GM19438 (cell line): ENCODE measurements around the gene MEGF6.
"Not testable (repeated sequence)": the region's sequence is repeated elsewhere in the genome, so short reads cannot be mapped to it uniquely, and the experiment has no call there.

Source experiments
- ATAC-seq: cut with Tn5 transposase; IDR thresholded peaks from one replicate; pipeline ENCODE4 v1.9.1; 2021; ENCODE audit warnings: low read depth; ENCODE audit not compliant: unreplicated experiment

MEGF6 gene

DNA sequence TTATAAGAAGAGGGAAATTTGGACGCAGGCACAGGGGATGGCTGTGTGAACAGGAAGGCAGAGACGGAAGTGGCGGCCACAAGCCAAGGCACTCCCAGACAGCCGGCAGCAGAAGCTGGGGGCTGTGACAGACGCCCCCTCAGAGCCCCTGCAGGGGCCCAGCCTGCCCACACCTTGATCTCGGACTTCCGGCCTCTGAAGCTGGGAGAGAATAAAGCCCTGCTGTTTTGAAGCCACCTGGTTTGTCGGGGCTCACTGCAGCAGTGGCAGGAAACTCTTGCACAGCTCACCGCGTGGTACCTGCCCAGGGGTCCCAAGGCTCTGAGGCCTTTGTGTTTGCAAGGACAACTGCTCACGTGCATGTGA is 13.7 kb downstream of the MEGF6 start:
- ATAC-seq = no peak

- no peak for ATAC-seq
These were observed 14.4 kb downstream of the MEGF6 start for GRCh38 chr1:3596663-3597598.

DNA sequence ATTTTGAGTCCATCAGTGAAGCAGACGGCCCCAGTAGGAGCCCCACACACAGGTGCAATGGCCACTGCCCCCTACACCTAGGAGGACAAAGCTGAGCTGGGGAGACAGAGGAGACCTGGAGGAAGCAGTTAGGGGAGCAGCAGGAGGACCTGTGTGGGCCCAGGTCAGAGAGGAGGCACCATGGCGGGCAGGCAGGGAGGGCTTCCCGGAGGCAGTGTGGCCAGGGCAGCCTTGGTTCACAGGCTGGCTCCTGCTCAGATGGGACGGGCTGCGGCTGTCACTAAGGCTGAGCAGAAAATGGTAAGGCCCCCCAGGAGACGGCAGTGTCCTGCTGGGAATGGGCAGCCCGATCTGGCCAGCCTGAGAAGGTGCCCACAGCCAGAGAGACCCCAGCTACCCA is 15.4 kb downstream of the MEGF6 start:
- no peak for ATAC-seq

DNA sequence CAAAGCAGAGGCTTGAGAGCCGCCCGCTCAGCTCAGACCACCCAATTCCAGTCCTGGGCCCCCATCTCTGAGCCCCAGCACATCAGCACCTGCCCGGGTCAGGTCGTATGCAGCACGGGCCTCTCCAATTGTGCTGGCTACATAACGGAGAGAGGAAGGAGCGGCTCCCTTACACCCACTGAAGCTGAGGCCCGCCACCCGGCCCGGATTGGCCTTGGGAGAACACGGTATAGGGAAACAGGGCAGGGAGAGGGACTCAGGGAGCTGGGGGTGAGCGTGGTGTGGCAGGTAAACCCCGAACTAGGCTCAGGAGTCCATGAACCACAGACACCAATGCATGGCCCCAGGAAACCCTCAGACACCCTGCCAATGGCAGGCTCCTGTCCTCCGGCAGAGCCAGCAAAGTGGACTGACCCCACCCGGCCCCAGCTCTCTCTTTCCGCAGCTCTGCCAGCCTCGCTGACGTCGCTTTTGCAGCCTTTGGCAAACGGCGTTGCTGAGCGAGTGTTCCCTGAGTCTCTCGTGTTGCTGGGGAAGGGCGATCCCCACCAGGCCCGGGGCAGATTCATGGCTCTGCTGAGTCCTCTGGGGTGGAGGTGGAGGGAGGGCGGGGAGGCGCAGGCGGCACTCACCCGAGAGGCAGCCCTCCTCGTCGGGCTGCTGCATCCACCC is 16.5 kb downstream of the MEGF6 start:
- ATAC-seq = no peak

GRCh38 chr1:3593745-3594144 is 17.6 kb downstream of the MEGF6 start:
- ATAC-seq = no peak

DNA sequence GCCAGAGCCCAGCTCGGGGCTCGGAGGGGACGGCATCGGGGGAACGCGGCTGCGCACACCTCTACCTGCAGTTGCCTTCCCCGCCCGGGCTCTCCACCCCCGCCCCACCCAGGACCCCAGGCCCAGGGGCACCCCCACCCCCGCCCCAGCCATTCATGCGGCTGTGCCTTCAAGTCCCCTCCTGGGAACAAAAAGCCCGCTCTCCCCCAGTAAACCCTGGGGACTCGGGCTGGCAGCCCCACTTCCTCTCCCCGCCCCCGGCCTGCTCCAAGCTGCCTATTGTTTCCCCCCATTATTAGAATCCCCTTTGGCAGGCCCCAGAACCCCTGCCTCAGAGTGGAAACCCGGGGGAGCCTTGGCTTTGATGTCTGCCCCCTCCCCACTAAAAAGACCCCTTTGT is 18.0 kb downstream of the MEGF6 start:
- no peak for ATAC-seq

GRCh38 chr1:3590951-3591865 is 20.1 kb downstream of the MEGF6 start:
- no peak for ATAC-seq

GRCh38 chr1:3590139-3590763 is 21.1 kb downstream of the MEGF6 start:
- no peak for ATAC-seq

- ATAC-seq = no peak
These were observed 22.9 kb downstream of the MEGF6 start for GRCh38 chr1:3588395-3588794.

DNA sequence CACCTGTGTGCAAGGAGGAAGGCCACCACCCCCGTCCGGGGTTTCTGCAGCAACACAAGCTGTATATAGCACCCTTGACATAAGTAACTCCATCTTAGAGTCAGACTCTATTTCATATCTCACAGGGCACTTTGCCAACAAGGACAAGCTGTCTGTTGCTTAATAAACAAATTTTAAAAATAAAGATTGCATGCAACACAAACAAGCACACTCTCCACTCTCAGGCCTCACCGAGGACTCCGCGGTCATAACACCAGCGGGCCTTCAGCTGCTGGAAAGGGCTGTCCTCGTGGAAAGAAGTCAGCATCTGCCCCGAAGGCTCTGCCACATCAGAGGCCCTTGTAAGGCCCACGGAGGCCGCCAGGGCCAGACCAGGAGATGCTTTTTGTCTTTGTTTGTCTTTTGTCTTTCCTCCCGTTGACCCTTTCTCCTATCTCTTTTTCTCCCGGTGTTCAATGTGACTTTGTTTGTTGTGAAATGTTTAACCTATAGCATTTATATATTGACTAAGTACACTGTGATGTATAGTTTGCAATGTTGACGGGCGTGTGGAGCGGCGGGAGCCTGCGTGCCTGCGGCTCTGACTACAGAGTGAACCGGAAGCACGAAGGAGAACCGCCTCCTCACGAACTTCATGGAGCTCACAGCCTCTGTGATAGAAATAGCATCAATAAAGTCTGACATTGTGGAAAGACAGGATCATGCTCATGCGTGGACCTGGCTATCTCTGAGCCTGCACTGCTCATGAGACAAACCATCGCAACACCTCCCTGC is 24.1 kb downstream of the MEGF6 start:
- no peak for ATAC-seq

GRCh38 chr1:3585940-3586568 is 25.3 kb downstream of the MEGF6 start:
- no peak for ATAC-seq

DNA sequence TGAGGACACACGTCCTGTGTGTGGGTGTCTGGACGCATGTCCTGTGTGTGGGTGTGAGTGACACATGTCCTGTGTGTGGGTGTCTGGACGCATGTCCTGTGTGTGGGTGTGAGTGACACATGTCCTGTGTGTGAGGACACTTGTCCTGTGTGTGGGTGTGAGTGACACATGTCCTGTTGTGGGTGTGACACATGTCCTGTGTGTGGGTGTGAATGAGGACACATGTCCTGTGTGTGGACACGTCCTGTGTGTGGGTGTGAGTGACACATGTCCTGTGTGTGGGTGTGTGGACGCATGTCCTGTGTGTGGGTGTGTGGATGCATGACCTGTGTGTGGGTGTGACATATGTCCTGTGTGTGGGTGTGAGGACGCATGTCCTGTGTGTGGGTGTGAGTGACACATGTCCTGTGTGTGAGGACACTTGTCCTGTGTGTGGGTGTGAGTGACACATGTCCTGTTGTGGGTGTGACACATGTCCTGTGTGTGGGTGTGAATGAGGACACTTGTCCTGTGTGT is 25.9 kb downstream of the MEGF6 start:
- ATAC-seq = not testable (repeated sequence)

GRCh38 chr1:3584915-3585314 is 26.4 kb downstream of the MEGF6 start:
- no peak for ATAC-seq

DNA sequence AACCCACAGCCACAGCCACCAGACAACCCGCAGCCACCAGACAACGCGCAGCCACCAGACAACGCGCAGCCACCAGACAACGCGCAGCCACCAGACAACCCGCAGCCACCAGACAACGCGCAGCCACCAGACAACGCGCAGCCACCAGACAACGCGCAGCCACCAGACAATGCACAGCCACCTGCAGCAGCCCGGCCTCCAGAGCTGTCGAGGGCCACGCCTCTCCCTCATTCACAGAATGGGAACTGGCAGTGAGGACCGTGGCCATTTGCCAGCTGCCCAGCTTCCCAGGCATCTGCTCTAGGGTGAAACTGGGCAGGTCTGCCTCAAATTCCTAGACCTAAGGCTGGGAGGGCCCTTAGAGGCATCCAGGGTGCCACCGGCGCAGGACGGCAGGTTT is 27.6 kb downstream of the MEGF6 start:
- not testable (repeated sequence) for ATAC-seq

DNA sequence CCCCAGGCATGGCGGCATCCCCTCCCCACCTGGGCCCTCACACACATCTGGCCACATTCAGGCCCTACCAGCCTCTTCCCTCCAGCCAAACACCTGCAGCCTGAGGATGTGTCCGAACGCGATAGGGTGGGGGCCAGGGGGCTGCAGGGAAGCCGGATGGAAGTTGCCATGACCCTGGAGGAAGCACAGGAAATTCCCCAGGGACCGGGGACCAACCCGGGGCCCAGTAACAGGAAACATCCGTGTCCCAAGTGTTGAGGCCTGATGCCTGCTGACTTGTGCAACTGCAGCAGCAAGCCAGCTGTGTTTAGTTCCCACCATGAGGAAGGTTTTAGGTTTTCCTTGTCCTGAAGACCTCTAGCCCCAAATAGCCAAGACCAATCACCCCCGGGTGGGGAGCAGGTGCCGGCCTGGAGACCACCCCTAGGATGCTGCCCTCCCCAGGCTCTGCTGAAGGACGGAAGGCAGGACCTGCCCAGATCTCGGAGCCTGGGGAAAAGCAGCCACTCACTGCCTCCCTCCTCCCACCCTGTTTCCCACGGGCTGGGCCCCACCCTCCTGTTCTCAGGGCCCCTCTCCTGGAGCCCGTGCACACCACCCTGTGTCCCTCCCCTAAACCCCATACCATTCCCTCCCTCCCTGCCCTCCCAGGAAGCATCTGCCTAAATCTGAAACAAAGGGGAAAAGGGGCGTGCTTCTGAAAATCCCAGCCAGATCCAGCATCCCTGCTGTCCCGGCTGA is 29.8 kb downstream of the MEGF6 start:
- no peak for ATAC-seq

DNA sequence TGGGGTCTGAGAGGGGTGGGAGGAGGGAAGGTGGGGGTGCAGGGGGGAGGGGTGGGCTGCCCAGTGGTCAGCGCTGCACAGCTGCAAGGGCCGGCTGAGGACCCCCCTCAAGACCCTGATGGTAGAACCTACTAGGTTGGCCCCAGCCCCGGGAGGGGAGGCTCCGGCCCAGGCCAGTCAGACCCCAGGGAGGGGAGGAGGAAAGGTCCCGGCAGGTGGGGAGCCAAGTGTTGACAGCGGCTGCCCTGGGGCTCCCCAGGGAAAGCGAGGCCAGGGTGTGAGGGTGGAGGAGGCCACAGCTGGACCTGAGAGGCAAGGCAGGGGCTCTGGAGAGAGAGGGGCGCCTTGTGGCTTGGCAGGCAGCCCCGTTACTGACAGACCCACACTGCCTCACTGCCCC is 31.1 kb downstream of the MEGF6 start:
- no peak for ATAC-seq

- ATAC-seq = no peak
These were observed 31.7 kb downstream of the MEGF6 start for GRCh38 chr1:3579626-3580025.

DNA sequence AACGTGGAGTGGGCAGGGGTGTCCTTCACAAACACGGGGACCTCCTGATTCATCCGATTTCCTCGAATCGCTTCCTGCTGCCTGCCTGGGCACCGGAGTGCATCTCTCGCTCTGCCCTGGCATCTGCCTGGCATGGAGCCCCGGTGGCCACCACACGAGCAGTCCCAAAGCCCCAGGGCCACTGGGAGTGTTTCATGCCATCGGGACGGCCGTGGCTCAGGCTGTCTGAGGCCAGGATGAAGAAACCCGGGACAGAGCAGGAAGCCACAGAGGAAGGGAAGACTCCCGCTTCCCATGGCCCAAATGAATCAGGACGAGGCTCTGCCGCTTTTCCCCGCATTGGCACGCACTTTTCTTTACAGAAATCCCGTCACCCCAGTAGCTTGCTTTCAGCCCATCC is 32.4 kb downstream of the MEGF6 start:
- ATAC-seq = no peak
